Type B pancreatic cell (in vitro differentiated cells): Measurements from ENCODE around the gene BNIP5. TPM values are rescaled to one million over a fixed set of nuclear protein-coding genes. Genes with fewer than 3 reads are reported as not detected.

ENCODE experiments used
- DNase-seq: peaks from one replicate; pipeline ENCODE4 v3.0.0; 2021; ENCODE audit warnings: mixed read lengths; ENCODE audit not compliant: unreplicated experiment; ENCODE audit errors: extremely low spot score
- H3K27ac Mint-ChIP-seq: 2 replicates; pipeline ENCODE4 v1.8.0; 2021; ENCODE audit warnings: mild to moderate bottlenecking, mixed read lengths
- H3K27me3 Mint-ChIP-seq: 2 replicates; pipeline ENCODE4 v1.8.0; 2021; ENCODE audit warnings: mixed read lengths
- H3K36me3 Mint-ChIP-seq: 2 replicates; pipeline ENCODE4 v1.8.0; 2021; ENCODE audit warnings: mixed read lengths
- H3K4me1 Mint-ChIP-seq: one replicate; pipeline ENCODE4 v1.8.0; 2021; ENCODE audit warnings: mixed read lengths; ENCODE audit not compliant: unreplicated experiment
- H3K4me3 Mint-ChIP-seq: 2 replicates; pipeline ENCODE4 v1.8.0; 2021; ENCODE audit warnings: mild to moderate bottlenecking, mixed read lengths
- H3K9me3 Mint-ChIP-seq: 2 replicates; pipeline ENCODE4 v1.8.0; 2021; ENCODE audit warnings: mixed read lengths
- total RNA-seq: library from RNA; stranded (reverse); gene quantifications from 2 replicates; pipeline ENCODE4 v1.2.1, GENCODE V29; 2021; ENCODE audit warnings: low replicate concordance
- TF ChIP-seq, protein P1 (sequence below): fragments of 200-600 bp; sonication (generic); conservative IDR thresholded peaks from 2 replicates; pipeline ENCODE4 v1.5.0; 2021; ENCODE audit warnings: antibody characterized with exemption, mild to moderate bottlenecking

BNIP5 gene
- total RNA-seq, 1 donor from 2014 or later: 1.4 TPM

DNA sequence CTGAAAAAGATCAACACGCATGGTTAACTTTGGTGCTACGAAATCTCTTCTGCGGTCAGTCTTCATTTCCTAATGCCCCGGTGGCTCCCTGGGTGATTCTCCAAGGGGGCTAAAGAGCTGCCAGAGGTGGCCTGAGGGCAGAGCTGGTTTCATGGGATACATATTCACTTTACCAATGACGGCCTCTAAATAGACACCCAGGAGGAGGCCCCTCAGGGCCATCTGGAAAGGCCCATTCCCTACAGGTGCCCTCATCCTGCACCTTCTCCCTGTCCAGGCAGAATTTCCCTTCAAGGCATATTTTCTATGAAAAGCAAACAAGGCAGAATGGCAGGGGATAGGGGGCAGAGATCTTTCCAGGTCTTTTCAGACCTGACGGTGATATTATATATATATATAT is 12.5 kb downstream of the BNIP5 start:
- TF ChIP-seq, protein P1, sequence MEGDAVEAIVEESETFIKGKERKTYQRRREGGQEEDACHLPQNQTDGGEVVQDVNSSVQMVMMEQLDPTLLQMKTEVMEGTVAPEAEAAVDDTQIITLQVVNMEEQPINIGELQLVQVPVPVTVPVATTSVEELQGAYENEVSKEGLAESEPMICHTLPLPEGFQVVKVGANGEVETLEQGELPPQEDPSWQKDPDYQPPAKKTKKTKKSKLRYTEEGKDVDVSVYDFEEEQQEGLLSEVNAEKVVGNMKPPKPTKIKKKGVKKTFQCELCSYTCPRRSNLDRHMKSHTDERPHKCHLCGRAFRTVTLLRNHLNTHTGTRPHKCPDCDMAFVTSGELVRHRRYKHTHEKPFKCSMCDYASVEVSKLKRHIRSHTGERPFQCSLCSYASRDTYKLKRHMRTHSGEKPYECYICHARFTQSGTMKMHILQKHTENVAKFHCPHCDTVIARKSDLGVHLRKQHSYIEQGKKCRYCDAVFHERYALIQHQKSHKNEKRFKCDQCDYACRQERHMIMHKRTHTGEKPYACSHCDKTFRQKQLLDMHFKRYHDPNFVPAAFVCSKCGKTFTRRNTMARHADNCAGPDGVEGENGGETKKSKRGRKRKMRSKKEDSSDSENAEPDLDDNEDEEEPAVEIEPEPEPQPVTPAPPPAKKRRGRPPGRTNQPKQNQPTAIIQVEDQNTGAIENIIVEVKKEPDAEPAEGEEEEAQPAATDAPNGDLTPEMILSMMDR: no peak
- Mint-ChIP-seq H3K36me3 (no peaks in the 10 kb centered on the region), H3K9me3 (no peaks in the 10 kb centered on the region), H3K4me3 (no peak overlapping the region), H3K27me3 (peaks cover 5% of the 10 kb centered on the region), H3K27ac (no peak overlapping the region), H3K4me1 (peaks cover 24% of the 10 kb centered on the region)
- no peak for DNase-seq

DNA sequence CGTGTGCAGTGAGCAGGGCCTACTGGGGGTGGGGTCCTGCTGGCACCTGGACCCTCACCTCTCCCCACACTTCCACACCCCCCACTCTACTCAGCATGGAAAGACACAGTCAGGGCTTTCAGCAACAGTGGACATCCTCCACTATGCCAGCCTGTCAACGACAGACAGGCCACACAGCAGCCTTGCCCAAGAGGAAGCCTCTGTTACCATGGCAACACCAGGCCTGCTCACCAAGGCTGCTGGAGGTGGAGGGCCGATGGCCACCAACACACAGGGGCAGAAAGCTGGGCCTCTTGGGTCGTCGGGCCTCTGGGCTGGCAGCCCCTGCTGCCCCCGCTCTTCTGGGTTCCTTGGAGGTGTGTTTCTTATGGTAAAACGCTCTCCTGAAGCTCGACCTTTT is 13.6 kb downstream of the BNIP5 start:
- TF ChIP-seq, protein P1: no peak
- Mint-ChIP-seq H3K4me3 (no peak overlapping the region), H3K27ac (peak overlapping the region; percentile 49), H3K36me3 (no peaks in the 10 kb centered on the region), H3K27me3 (no peaks in the 10 kb centered on the region), H3K4me1 (peaks cover 24% of the 10 kb centered on the region), H3K9me3 (no peaks in the 10 kb centered on the region)
- DNase-seq: no peak

DNA sequence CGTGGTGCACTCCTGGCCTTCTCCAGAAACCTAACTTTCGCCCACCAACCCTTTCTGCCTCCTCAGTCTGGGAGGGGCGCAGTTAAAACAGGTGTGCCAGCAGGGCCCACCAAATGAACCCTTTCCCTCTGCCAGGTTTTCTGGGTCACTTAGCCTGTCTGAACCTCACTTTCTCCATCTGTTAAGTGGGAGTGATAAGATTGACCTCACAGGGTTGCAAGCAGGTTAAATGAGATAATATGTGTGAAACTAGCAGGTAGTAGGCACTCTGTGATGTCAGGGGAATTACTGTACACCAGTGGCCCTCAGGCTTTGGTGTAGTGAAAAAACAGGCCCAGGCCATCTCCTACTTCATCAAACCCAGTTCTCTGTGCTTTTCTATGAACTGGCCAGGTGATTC is 14.1 kb downstream of the BNIP5 start:
- Mint-ChIP-seq H3K9me3 (no peaks in the 10 kb centered on the region), H3K36me3 (no peaks in the 10 kb centered on the region), H3K4me3 (no peak overlapping the region), H3K27me3 (no peaks in the 10 kb centered on the region), H3K27ac (no peak overlapping the region), H3K4me1 (peaks cover 24% of the 10 kb centered on the region)
- DNase-seq: no peak
- TF ChIP-seq, protein P1: no peak

DNA sequence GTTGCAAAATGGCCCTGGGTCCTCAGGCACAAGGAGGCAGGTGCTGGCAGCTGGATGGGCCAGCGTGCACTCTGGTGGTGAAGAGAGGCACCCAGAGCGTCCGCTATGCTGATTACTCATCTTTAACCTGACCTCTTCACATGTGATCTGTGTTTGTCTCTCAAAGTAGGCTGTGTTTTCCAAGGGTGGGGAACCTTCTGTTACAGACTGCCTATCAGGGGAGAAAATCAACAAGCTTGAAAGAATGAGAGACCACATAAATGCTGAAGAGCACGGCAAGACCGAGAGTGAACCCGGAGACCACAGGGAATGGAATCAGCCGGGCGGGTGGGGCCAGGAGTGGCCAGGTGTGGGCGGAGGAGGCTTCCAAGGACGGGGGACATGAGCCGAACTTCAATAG is 16.2 kb downstream of the BNIP5 start:
- Mint-ChIP-seq H3K36me3 (no peaks in the 10 kb centered on the region), H3K9me3 (no peaks in the 10 kb centered on the region), H3K4me3 (no peak overlapping the region), H3K27ac (peak overlapping the region; percentile 77), H3K4me1 (peaks cover 8% of the 10 kb centered on the region), H3K27me3 (no peaks in the 10 kb centered on the region)
- TF ChIP-seq, protein P1: no peak
- no peak for DNase-seq

DNA sequence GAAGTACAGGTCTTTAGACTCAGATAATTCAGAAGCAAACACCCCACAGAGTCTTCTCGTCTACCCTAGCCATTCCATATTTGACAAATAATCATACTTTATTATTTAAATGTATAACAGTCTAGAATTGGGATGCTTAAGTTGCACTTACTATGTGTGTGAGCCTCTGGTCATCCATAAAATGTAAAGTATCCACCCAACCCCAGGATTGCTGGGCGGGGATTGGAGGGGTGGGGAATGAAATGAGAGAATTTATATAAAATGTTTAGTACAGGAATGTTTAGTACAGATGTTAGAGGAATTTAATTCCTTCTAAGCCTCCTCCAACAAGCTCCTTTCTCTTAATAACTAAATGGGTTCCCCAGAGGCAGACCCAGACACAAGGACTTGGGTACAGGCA is 16.9 kb downstream of the BNIP5 start:
- H3K9me3 Mint-ChIP-seq: no peaks in the 10 kb centered on the region
- H3K36me3 Mint-ChIP-seq: no peaks in the 10 kb centered on the region
- no peaks in the 10 kb centered on the region for H3K27me3 Mint-ChIP-seq
- DNase-seq: no peak
- H3K4me3 Mint-ChIP-seq: no peak overlapping the region
- peaks cover 8% of the 10 kb centered on the region for H3K4me1 Mint-ChIP-seq
- no peak overlapping the region for H3K27ac Mint-ChIP-seq
- TF ChIP-seq, protein P1: no peak

DNA sequence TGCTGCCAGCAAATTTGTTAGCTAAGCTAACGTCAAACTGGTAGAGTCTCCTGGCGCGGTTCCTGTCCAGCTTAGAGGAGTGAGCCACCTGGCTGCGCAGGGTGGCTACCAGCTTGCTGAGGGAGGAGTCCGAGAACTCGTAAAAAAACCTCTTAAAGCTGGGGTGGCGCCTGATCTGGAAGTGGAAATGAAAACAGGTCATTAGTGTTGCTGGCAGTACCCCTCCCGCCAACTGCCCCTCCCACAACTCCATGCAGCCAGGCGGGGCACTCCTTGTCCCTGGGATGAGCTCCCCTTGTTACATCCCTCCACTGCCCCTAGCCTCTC is 17.3 kb downstream of the BNIP5 start:
- no peaks in the 10 kb centered on the region for H3K27me3 Mint-ChIP-seq
- no peaks in the 10 kb centered on the region for H3K36me3 Mint-ChIP-seq

More for the DNA sequence above, 17.3 kb downstream of the BNIP5 start:
- Mint-ChIP-seq H3K4me3 (no peak overlapping the region), H3K9me3 (no peaks in the 10 kb centered on the region), H3K4me1 (peaks cover 10% of the 10 kb centered on the region), H3K27ac (no peak overlapping the region)
- TF ChIP-seq, protein P1: no peak
- DNase-seq: no peak
